Measurements from ENCODE around the gene RAB4A. TPM values are rescaled to one million over a fixed set of nuclear protein-coding genes. Genes with fewer than 3 reads are reported as not detected.

The RAB4A gene
- total and polyA plus RNA-seq, 10 of the 15 experiments (the other 5 are each of a cell fraction or from before 2014, with no cell fraction given) = 4.0 to 35.8 (median 17.7) TPM

DNA sequence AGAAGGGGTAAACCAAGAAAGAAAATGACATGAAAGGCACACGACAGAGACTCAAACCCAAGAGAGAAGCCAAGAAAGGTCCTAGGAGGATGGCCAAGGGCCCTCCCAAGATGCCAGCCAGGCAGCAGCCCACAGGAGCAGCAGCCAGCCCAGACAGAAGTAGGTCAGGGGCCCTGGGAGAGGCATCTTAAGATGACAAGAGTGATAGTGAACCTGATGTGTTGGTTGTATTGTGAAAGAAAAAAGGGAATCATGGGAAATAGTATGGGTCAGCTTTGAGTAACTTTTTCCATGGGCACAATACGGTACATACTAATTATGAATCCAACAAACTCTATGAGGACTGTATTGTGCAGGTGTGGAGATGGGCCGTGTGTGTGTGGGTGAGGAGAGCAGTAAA lies 68.6 kb downstream of the RAB4A start:
- no TSS peak for BruUV-seq (replicated peaks)
- Histone ChIP-seq H3K9ac (ENCODE audit: control insufficient read depth, insufficient read depth, low read length) (no peak overlapping the region), H3K4me3 (no peak overlapping the region), H3K27ac (ENCODE audit: control insufficient read depth, insufficient read depth) (no peak overlapping the region), H3K27me3 (replicated peaks in 1 of 2; ENCODE audit: control insufficient read depth in 2 of 2, insufficient read depth in 2 of 2, low read length in 1 of 2) (no peaks in the 10 kb centered on the region), H3K4me2 (ENCODE audit: control insufficient read depth, insufficient read depth) (peak overlapping the region; percentile 51; the same call in 1 of the 2 replicates), H3K9me3 (replicated peaks; ENCODE audit: control insufficient read depth, insufficient read depth, low read length) (no peaks in the 10 kb centered on the region; the same call in 1 of the 3 replicates), H2AFZ (ENCODE audit: control insufficient read depth, low read depth, low read length) (no peak overlapping the region), H3K4me1 (ENCODE audit: control insufficient read depth, insufficient read depth, low read length) (peaks cover 6% of the 10 kb centered on the region), H4K20me1 (ENCODE audit: control insufficient read depth, insufficient read depth) (no peaks in the 10 kb centered on the region), H3K36me3 (ENCODE audit: control insufficient read depth in 2 of 2, insufficient read depth in 2 of 2, low read length in 1 of 2) (no peaks in the 10 kb centered on the region), H3K79me2 (ENCODE audit: control insufficient read depth, insufficient read depth, low read length) (peaks cover 12% of the 10 kb centered on the region)
- ChIA-PET CTCF (interaction anchor here (1.0 to 1.1 kb wide), 2 partner anchors 43 to 81 kb away, joined by 3 to 4 read pairs; no protein-coding TSS in a partner anchor), SMC1A (ENCODE audit: uncharacterized antibody, unreplicated experiment) (interaction anchor here (1.5 kb wide), 1 partner anchor 178 kb away, joined by 4 read pairs; no protein-coding TSS in a partner anchor), RAD21 (ENCODE audit: unreplicated experiment) (no interaction called here), POLR2A (no interaction called here)
- in situ Hi-C loops (cut with MboI) (no loop called here), intact Hi-C loops (cut with micrococcal nuclease; ENCODE audit: unreplicated experiment) (no loop called here)
- no peak for ATAC-seq
- no peak for TF ChIP-seq SPI1 (IDR thresholded peaks at IDR 0.05; ENCODE audit: borderline replicate concordance, insufficient read depth, low read depth, low read length)
- no peak for TF ChIP-seq PAX5 (IDR thresholded peaks at IDR 0.05; ENCODE audit: borderline replicate concordance, low read depth, low read length)
- TF ChIP-seq NR2F1 (conservative IDR thresholded peaks at IDR 0.05) = no peak
- TF ChIP-seq, protein P1, sequence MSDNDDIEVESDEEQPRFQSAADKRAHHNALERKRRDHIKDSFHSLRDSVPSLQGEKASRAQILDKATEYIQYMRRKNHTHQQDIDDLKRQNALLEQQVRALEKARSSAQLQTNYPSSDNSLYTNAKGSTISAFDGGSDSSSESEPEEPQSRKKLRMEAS (IDR thresholded peaks at IDR 0.05; ENCODE audit: low read depth, low read length) = no peak
- no peak for DNase-seq (ENCODE audit: low read depth, low spot score)
- WGBS (ENCODE audit: insufficient coverage, insufficient replicate concordance, low lambda C conversion rate, missing lambda C conversion rate) = 94% methylated on average over 3 of the region's 3 CpGs
- no peak for FAIRE-seq

DNA sequence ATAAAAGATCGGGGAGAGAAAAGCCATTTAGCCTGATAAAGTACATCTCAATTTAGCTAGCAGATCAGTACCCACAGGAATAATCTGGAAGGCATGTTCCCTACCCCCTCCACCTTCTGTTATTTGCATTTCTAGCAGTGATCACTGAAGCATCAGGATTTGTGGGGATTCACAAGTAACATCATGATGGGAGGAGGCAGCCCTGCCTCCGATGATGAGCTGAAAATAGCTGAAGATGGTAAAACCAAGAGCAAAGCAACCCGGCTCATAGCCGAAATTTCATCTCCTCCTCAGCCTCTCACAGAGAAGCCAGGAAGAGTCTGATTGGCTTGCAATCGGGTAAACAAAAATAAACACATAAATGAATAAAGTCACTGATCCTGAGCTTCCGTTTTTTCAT lies 69.6 kb downstream of the RAB4A start:
- intact Hi-C loops (cut with micrococcal nuclease; ENCODE audit: unreplicated experiment) (loop anchor here (1.0 kb wide), 1 partner anchor 101 kb away; no protein-coding TSS in a partner anchor), in situ Hi-C loops (cut with MboI) (no loop called here)
- ChIA-PET CTCF (no interaction called here), POLR2A (no interaction called here), RAD21 (ENCODE audit: unreplicated experiment) (no interaction called here), SMC1A (ENCODE audit: uncharacterized antibody, unreplicated experiment) (interaction anchor here (0.9 kb wide), 1 partner anchor 154 kb away, joined by 3 read pairs; no protein-coding TSS in a partner anchor)
- DNase-seq (ENCODE audit: low read depth, low spot score) (no peak), ATAC-seq (no peak), FAIRE-seq (no peak)
- Histone ChIP-seq H3K27me3 (replicated peaks in 1 of 2; ENCODE audit: control insufficient read depth in 2 of 2, insufficient read depth in 2 of 2, low read length in 1 of 2) (no peaks in the 10 kb centered on the region), H3K4me3 (peak overlapping the region; percentile 65; the same call in 1 of the 2 replicates), H3K36me3 (ENCODE audit: control insufficient read depth in 2 of 2, insufficient read depth in 2 of 2, low read length in 1 of 2) (no peaks in the 10 kb centered on the region), H3K4me2 (ENCODE audit: control insufficient read depth, insufficient read depth) (peak overlapping the region; percentile 26), H3K27ac (ENCODE audit: control insufficient read depth, insufficient read depth) (no peak overlapping the region), H3K9ac (ENCODE audit: control insufficient read depth, insufficient read depth, low read length) (no peak overlapping the region), H3K4me1 (ENCODE audit: control insufficient read depth, insufficient read depth, low read length) (peaks cover 6% of the 10 kb centered on the region), H3K79me2 (ENCODE audit: control insufficient read depth, insufficient read depth, low read length) (peaks cover 12% of the 10 kb centered on the region), H3K9me3 (replicated peaks; ENCODE audit: control insufficient read depth, insufficient read depth, low read length) (no peaks in the 10 kb centered on the region; the same call in 1 of the 3 replicates), H2AFZ (ENCODE audit: control insufficient read depth, low read depth, low read length) (no peak overlapping the region), H4K20me1 (ENCODE audit: control insufficient read depth, insufficient read depth) (no peaks in the 10 kb centered on the region)
- WGBS (ENCODE audit: insufficient coverage, insufficient replicate concordance, low lambda C conversion rate, missing lambda C conversion rate) = 36% methylated on average over 6 of the region's 6 CpGs
- BruUV-seq (replicated peaks) = no TSS peak
- TF ChIP-seq, protein P2, sequence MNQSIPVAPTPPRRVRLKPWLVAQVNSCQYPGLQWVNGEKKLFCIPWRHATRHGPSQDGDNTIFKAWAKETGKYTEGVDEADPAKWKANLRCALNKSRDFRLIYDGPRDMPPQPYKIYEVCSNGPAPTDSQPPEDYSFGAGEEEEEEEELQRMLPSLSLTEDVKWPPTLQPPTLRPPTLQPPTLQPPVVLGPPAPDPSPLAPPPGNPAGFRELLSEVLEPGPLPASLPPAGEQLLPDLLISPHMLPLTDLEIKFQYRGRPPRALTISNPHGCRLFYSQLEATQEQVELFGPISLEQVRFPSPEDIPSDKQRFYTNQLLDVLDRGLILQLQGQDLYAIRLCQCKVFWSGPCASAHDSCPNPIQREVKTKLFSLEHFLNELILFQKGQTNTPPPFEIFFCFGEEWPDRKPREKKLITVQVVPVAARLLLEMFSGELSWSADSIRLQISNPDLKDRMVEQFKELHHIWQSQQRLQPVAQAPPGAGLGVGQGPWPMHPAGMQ (IDR thresholded peaks at IDR 0.05; ENCODE audit: borderline replicate concordance) = no peak
- TF ChIP-seq CBFB (IDR thresholded peaks at IDR 0.05; ENCODE audit: low read depth) (no peak), ATF3 (IDR thresholded peaks at IDR 0.05; ENCODE audit: borderline replicate concordance, extremely low read depth, low read depth, low read length) (no peak), IKZF2 (IDR thresholded peaks at IDR 0.05) (no peak), IKZF1 (conservative IDR thresholded peaks at IDR 0.05) (no peak), MEF2A (IDR thresholded peaks at IDR 0.05; ENCODE audit: insufficient read depth, low read depth, low read length) (no peak), ZSCAN29 (IDR thresholded peaks at IDR 0.05) (no peak), FOS (IDR thresholded peaks at IDR 0.05; ENCODE audit: borderline replicate concordance, extremely low read depth, insufficient read length) (no peak), SUZ12 (IDR thresholded peaks at IDR 0.05; ENCODE audit: unreplicated experiment) (no peak)
- TF ChIP-seq, protein P3, sequence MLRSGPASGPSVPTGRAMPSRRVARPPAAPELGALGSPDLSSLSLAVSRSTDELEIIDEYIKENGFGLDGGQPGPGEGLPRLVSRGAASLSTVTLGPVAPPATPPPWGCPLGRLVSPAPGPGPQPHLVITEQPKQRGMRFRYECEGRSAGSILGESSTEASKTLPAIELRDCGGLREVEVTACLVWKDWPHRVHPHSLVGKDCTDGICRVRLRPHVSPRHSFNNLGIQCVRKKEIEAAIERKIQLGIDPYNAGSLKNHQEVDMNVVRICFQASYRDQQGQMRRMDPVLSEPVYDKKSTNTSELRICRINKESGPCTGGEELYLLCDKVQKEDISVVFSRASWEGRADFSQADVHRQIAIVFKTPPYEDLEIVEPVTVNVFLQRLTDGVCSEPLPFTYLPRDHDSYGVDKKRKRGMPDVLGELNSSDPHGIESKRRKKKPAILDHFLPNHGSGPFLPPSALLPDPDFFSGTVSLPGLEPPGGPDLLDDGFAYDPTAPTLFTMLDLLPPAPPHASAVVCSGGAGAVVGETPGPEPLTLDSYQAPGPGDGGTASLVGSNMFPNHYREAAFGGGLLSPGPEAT (IDR thresholded peaks at IDR 0.05; ENCODE audit: low read depth) = no peak
- TF ChIP-seq, protein P1 (IDR thresholded peaks at IDR 0.05; ENCODE audit: low read depth, low read length) = no peak
